DOHH2 (cell line): ENCODE measurements around the gene LIMK2.

ENCODE experiments used
- H3F3A ChIP-seq: fragments of 200-600 bp; sonication (generic), shearing (Covaris generic); 2 replicates; pipeline ENCODE4 v1.6.0; 2016; ENCODE audit warnings: antibody characterized with exemption, mild to moderate bottlenecking; ENCODE audit not compliant: control insufficient read depth, insufficient read depth
- H3K27ac ChIP-seq: fragments of 200-600 bp; sonication (generic); 2 replicates; pipeline ENCODE4 v1.5.1; 2014; ENCODE audit warnings: low read depth, mild to moderate bottlenecking, low read length, moderate library complexity
- H3K27me3 ChIP-seq: fragments of 200-600 bp; sonication (generic); 2 replicates; pipeline ENCODE4 v1.6.1; 2014; ENCODE audit warnings: mild to moderate bottlenecking, low read length, mixed read lengths; ENCODE audit not compliant: control insufficient read depth
- H3K36me3 ChIP-seq: fragments of 200-600 bp; sonication (generic); 2 replicates; pipeline ENCODE4 v1.6.1; 2014; ENCODE audit warnings: mild to moderate bottlenecking, low read length, moderate library complexity, mixed read lengths; ENCODE audit not compliant: control insufficient read depth
- H3K4me1 ChIP-seq: fragments of 200-600 bp; sonication (generic); 2 replicates; pipeline ENCODE4 v1.6.1; 2014; ENCODE audit warnings: mild to moderate bottlenecking, low read length, mixed read lengths; ENCODE audit not compliant: control insufficient read depth
- H3K4me2 ChIP-seq: fragments of 200-600 bp; sonication (generic); 2 replicates; pipeline ENCODE4 v1.6.0; 2014; ENCODE audit warnings: mild to moderate bottlenecking, low read length, moderate library complexity
- H3K4me3 ChIP-seq: fragments of 200-600 bp; sonication (generic); 2 replicates; pipeline ENCODE4 v1.5.1; 2014; ENCODE audit warnings: mild to moderate bottlenecking, low read length, mixed read lengths
- H3K79me2 ChIP-seq: fragments of 200-600 bp; sonication (generic); 2 replicates; pipeline ENCODE4 v1.6.1; 2014; ENCODE audit warnings: mild to moderate bottlenecking, low read length, mixed read lengths; ENCODE audit not compliant: control insufficient read depth
- H3K9me2 ChIP-seq: fragments of 200-600 bp; sonication (generic); replicated peaks from 2 replicates; pipeline ENCODE4 v1.6.1; 2014; ENCODE audit warnings: mild to moderate bottlenecking, low read length, mixed read lengths; ENCODE audit not compliant: control insufficient read depth
- H3K9me3 ChIP-seq: fragments of 200-600 bp; sonication (generic); 2 replicates; pipeline ENCODE4 v1.6.1; 2014; ENCODE audit warnings: antibody characterized with exemption, low read length, mixed read lengths; ENCODE audit not compliant: control insufficient read depth, insufficient read depth
- H4K20me1 ChIP-seq: fragments of 200-600 bp; sonication (generic); 2 replicates; pipeline ENCODE4 v1.6.0; 2014; ENCODE audit warnings: low read depth, mild to moderate bottlenecking, antibody characterized with exemption, low read length, moderate library complexity; ENCODE audit not compliant: control insufficient read depth, insufficient read depth
- CTCF ChIP-seq: fragments of 200-600 bp; sonication (generic); IDR thresholded peaks from one replicate; pipeline ENCODE4 v1.5.1; 2014; ENCODE audit warnings: antibody characterized with exemption, mild to moderate bottlenecking, low read depth, low read length; ENCODE audit not compliant: poor library complexity, severe bottlenecking
- EZH2phosphoT487 ChIP-seq: fragments of 200-600 bp; sonication (generic); IDR thresholded peaks from 2 replicates; pipeline ENCODE4 v1.6.1; 2017; ENCODE audit warnings: borderline replicate concordance, mild to moderate bottlenecking, antibody characterized with exemption, low read length, moderate library complexity, mixed read lengths

LIMK2 gene

GRCh38 chr22:31259798-31260473, 47.8 kb downstream of the LIMK2 start:
- TF ChIP-seq CTCF (no peak), EZH2phosphoT487 (no peak)

GRCh38 chr22:31260474-31260856, 48.4 kb downstream of the LIMK2 start:
- H4K20me1 ChIP-seq = no peaks in the 10 kb centered on the region
- no peaks in the 10 kb centered on the region for H3K9me3 ChIP-seq
- H3K4me3 ChIP-seq = no peak overlapping the region
- no peaks in the 10 kb centered on the region for H3K9me2 ChIP-seq
- TF ChIP-seq CTCF = no peak
- TF ChIP-seq EZH2phosphoT487 = no peak
- H3K27me3 ChIP-seq = no peaks in the 10 kb centered on the region
- no peak overlapping the region for H3K4me2 ChIP-seq
- no peaks in the 10 kb centered on the region for H3F3A ChIP-seq
- no peaks in the 10 kb centered on the region for H3K79me2 ChIP-seq
- H3K36me3 ChIP-seq = peaks cover 38% of the 10 kb centered on the region
- H3K27ac ChIP-seq = no peak overlapping the region
- no peaks in the 10 kb centered on the region for H3K4me1 ChIP-seq

More at GRCh38 chr22:31259798-31260473, 47.8 kb downstream of the LIMK2 start:
- Histone ChIP-seq H3K4me1 (no peaks in the 10 kb centered on the region), H3K4me3 (no peak overlapping the region), H3K9me3 (no peaks in the 10 kb centered on the region), H3K9me2 (no peaks in the 10 kb centered on the region), H3F3A (no peaks in the 10 kb centered on the region), H3K4me2 (no peak overlapping the region), H3K27me3 (no peaks in the 10 kb centered on the region), H3K79me2 (no peaks in the 10 kb centered on the region; the same call in 1 of the 2 replicates), H4K20me1 (no peaks in the 10 kb centered on the region), H3K27ac (no peak overlapping the region), H3K36me3 (peaks cover 38% of the 10 kb centered on the region)

GRCh38 chr22:31262312-31263133, 50.4 kb downstream of the LIMK2 start:
- H3K9me3 ChIP-seq = no peaks in the 10 kb centered on the region
- no peaks in the 10 kb centered on the region for H3K79me2 ChIP-seq
- H3K4me2 ChIP-seq = no peak overlapping the region
- H3F3A ChIP-seq = no peaks in the 10 kb centered on the region
- no peaks in the 10 kb centered on the region for H3K4me1 ChIP-seq
- no peaks in the 10 kb centered on the region for H4K20me1 ChIP-seq
- H3K4me3 ChIP-seq = no peak overlapping the region
- no peaks in the 10 kb centered on the region for H3K9me2 ChIP-seq
- no peak overlapping the region for H3K27ac ChIP-seq
- peaks cover 47% of the 10 kb centered on the region for H3K36me3 ChIP-seq
- no peaks in the 10 kb centered on the region for H3K27me3 ChIP-seq
- TF ChIP-seq CTCF = no peak
- no peak for TF ChIP-seq EZH2phosphoT487
